GM18519 (cell line): ENCODE results near the gene DLX5.

Experiments used
- ATAC-seq: cut with Tn5 transposase; IDR thresholded peaks from one replicate; pipeline ENCODE4 v1.9.1; 2021; ENCODE audit warnings: mild to moderate bottlenecking, moderate library complexity; ENCODE audit not compliant: unreplicated experiment, low FRiP score

Gene DLX5

GRCh38 chr7:97018791-97019531 is 5.7 kb downstream of the DLX5 start:
- ATAC-seq = no peak

- ATAC-seq = no peak
Measured at GRCh38 chr7:97018126-97018601, 6.5 kb downstream of the DLX5 start.

GRCh38 chr7:97017192-97018125 is 7.2 kb downstream of the DLX5 start:
- ATAC-seq = no peak

GRCh38 chr7:97016381-97017191 is 8.0 kb downstream of the DLX5 start:
- ATAC-seq = no peak

- ATAC-seq = no peak
Measured at GRCh38 chr7:97015756-97016380, 8.8 kb downstream of the DLX5 start.

GRCh38 chr7:97015279-97015678 is 9.4 kb downstream of the DLX5 start:
- ATAC-seq = no peak

GRCh38 chr7:97014145-97014750 is 10.4 kb downstream of the DLX5 start:
- ATAC-seq = no peak

GRCh38 chr7:97013845-97014134 is 10.8 kb downstream of the DLX5 start:
- ATAC-seq = no peak

- ATAC-seq = no peak
Measured at GRCh38 chr7:97013134-97013844, 11.3 kb downstream of the DLX5 start.

- no peak for ATAC-seq
Measured at GRCh38 chr7:97012365-97013133, 12.1 kb downstream of the DLX5 start.

- no peak for ATAC-seq
Measured at GRCh38 chr7:97011536-97012364, 12.9 kb downstream of the DLX5 start.

GRCh38 chr7:97011104-97011503 is 13.5 kb downstream of the DLX5 start:
- ATAC-seq = no peak

- no peak for ATAC-seq
Measured at GRCh38 chr7:97009753-97010732, 14.6 kb downstream of the DLX5 start.

- ATAC-seq = no peak
Measured at GRCh38 chr7:97008275-97008917, 16.2 kb downstream of the DLX5 start.

GRCh38 chr7:97007583-97007861 is 17.1 kb downstream of the DLX5 start:
- no peak for ATAC-seq

GRCh38 chr7:97006816-97007582 is 17.6 kb downstream of the DLX5 start:
- no peak for ATAC-seq
